Measurements from ENCODE around the gene DGKG.

Gene DGKG

GRCh38 chr3:186264608-186265400, 97.2 kb downstream of the DGKG start:
- Histone ChIP-seq H3K9me3 (ENCODE audit: insufficient read depth, low read depth, low read length) (no peaks in the 10 kb centered on the region), H3K4me1 (ENCODE audit: insufficient read depth, low read length) (peaks cover 4% of the 10 kb centered on the region), H3K27me3 (ENCODE audit: insufficient read depth, low read length) (no peaks in the 10 kb centered on the region), H3K36me3 (ENCODE audit: insufficient read depth, low read depth, low read length) (no peaks in the 10 kb centered on the region), H3K9ac (ENCODE audit: low read depth, low read length) (no peak overlapping the region), H3K27ac (ENCODE audit: low read length) (no peak overlapping the region), H3K4me3 (ENCODE audit: low read length) (no peak overlapping the region)

GRCh38 chr3:186261638-186262037, 100.4 kb downstream of the DGKG start:
- H3K4me1 ChIP-seq (ENCODE audit: insufficient read depth, low read length), result peaks cover 9% of the 10 kb centered on the region
- no peak overlapping the region for H3K9ac ChIP-seq (ENCODE audit: low read depth, low read length)
- H3K27ac ChIP-seq (ENCODE audit: low read length), result no peak overlapping the region
- H3K36me3 ChIP-seq (ENCODE audit: insufficient read depth, low read depth, low read length), result no peaks in the 10 kb centered on the region
- H3K9me3 ChIP-seq (ENCODE audit: insufficient read depth, low read depth, low read length), result no peaks in the 10 kb centered on the region
- H3K27me3 ChIP-seq (ENCODE audit: insufficient read depth, low read length), result peaks cover 7% of the 10 kb centered on the region; the same call in 1 of the 2 replicates
- no peak overlapping the region for H3K4me3 ChIP-seq (ENCODE audit: low read length)

- no peak overlapping the region for H3K9ac ChIP-seq (ENCODE audit: low read depth, low read length)
- no peak overlapping the region for H3K4me3 ChIP-seq (ENCODE audit: low read length)
- peaks cover 9% of the 10 kb centered on the region for H3K4me1 ChIP-seq (ENCODE audit: insufficient read depth, low read length)
- no peaks in the 10 kb centered on the region for H3K36me3 ChIP-seq (ENCODE audit: insufficient read depth, low read depth, low read length)
- H3K9me3 ChIP-seq (ENCODE audit: insufficient read depth, low read depth, low read length), result no peaks in the 10 kb centered on the region
- H3K27me3 ChIP-seq (ENCODE audit: insufficient read depth, low read length), result peaks cover 7% of the 10 kb centered on the region; the same call in 1 of the 2 replicates
- no peak overlapping the region for H3K27ac ChIP-seq (ENCODE audit: low read length)
These were observed 101.3 kb downstream of the DGKG start for GRCh38 chr3:186260726-186261125.

GRCh38 chr3:186259612-186260383, 102.2 kb downstream of the DGKG start:
- Histone ChIP-seq H3K27me3 (ENCODE audit: insufficient read depth, low read length) (peaks cover 7% of the 10 kb centered on the region; the same call in 1 of the 2 replicates), H3K9ac (ENCODE audit: low read depth, low read length) (no peak overlapping the region; the same call in 1 of the 2 replicates), H3K4me3 (ENCODE audit: low read length) (peak overlapping the region; percentile 38; the same call in 1 of the 2 replicates), H3K36me3 (ENCODE audit: insufficient read depth, low read depth, low read length) (no peaks in the 10 kb centered on the region), H3K9me3 (ENCODE audit: insufficient read depth, low read depth, low read length) (no peaks in the 10 kb centered on the region), H3K27ac (ENCODE audit: low read length) (no peak overlapping the region), H3K4me1 (ENCODE audit: insufficient read depth, low read length) (peaks cover 9% of the 10 kb centered on the region)

- peaks cover 7% of the 10 kb centered on the region; the same call in 1 of the 2 replicates for H3K27me3 ChIP-seq (ENCODE audit: insufficient read depth, low read length)
These were observed 103.1 kb downstream of the DGKG start for GRCh38 chr3:186258968-186259367.

GRCh38 chr3:186257866-186258265, 104.2 kb downstream of the DGKG start:
- Histone ChIP-seq H3K4me3 (ENCODE audit: low read length) (no peak overlapping the region), H3K4me1 (ENCODE audit: insufficient read depth, low read length) (peaks cover 9% of the 10 kb centered on the region), H3K27me3 (ENCODE audit: insufficient read depth, low read length) (peaks cover 7% of the 10 kb centered on the region; the same call in 1 of the 2 replicates), H3K9me3 (ENCODE audit: insufficient read depth, low read depth, low read length) (no peaks in the 10 kb centered on the region), H3K36me3 (ENCODE audit: insufficient read depth, low read depth, low read length) (no peaks in the 10 kb centered on the region), H3K27ac (ENCODE audit: low read length) (no peak overlapping the region), H3K9ac (ENCODE audit: low read depth, low read length) (no peak overlapping the region)

More at GRCh38 chr3:186258968-186259367, 103.1 kb downstream of the DGKG start:
- H3K9ac ChIP-seq (ENCODE audit: low read depth, low read length), result no peak overlapping the region; the same call in 1 of the 2 replicates
- no peak overlapping the region for H3K27ac ChIP-seq (ENCODE audit: low read length)
- no peaks in the 10 kb centered on the region for H3K36me3 ChIP-seq (ENCODE audit: insufficient read depth, low read depth, low read length)
- no peaks in the 10 kb centered on the region for H3K9me3 ChIP-seq (ENCODE audit: insufficient read depth, low read depth, low read length)
- peaks cover 9% of the 10 kb centered on the region for H3K4me1 ChIP-seq (ENCODE audit: insufficient read depth, low read length)
- peak overlapping the region; percentile 38; the same call in 1 of the 2 replicates for H3K4me3 ChIP-seq (ENCODE audit: low read length)

GRCh38 chr3:186255703-186256331, 106.2 kb downstream of the DGKG start:
- peaks cover 9% of the 10 kb centered on the region for H3K4me1 ChIP-seq (ENCODE audit: insufficient read depth, low read length)
- no peaks in the 10 kb centered on the region for H3K36me3 ChIP-seq (ENCODE audit: insufficient read depth, low read depth, low read length)
- peaks cover 7% of the 10 kb centered on the region; the same call in 1 of the 2 replicates for H3K27me3 ChIP-seq (ENCODE audit: insufficient read depth, low read length)
- no peak overlapping the region for H3K9ac ChIP-seq (ENCODE audit: low read depth, low read length)
- H3K9me3 ChIP-seq (ENCODE audit: insufficient read depth, low read depth, low read length), result no peaks in the 10 kb centered on the region
- no peak overlapping the region for H3K27ac ChIP-seq (ENCODE audit: low read length)
- H3K4me3 ChIP-seq (ENCODE audit: low read length), result no peak overlapping the region

GRCh38 chr3:186254676-186255650, 107.1 kb downstream of the DGKG start:
- Histone ChIP-seq H3K27me3 (ENCODE audit: insufficient read depth, low read length) (peaks cover 7% of the 10 kb centered on the region; the same call in 1 of the 2 replicates), H3K4me3 (ENCODE audit: low read length) (no peak overlapping the region), H3K27ac (ENCODE audit: low read length) (no peak overlapping the region), H3K9ac (ENCODE audit: low read depth, low read length) (no peak overlapping the region), H3K9me3 (ENCODE audit: insufficient read depth, low read depth, low read length) (no peaks in the 10 kb centered on the region), H3K4me1 (ENCODE audit: insufficient read depth, low read length) (peaks cover 7% of the 10 kb centered on the region; the same call in 1 of the 2 replicates), H3K36me3 (ENCODE audit: insufficient read depth, low read depth, low read length) (no peaks in the 10 kb centered on the region)

- Histone ChIP-seq H3K36me3 (ENCODE audit: insufficient read depth, low read depth, low read length) (no peaks in the 10 kb centered on the region), H3K9ac (ENCODE audit: low read depth, low read length) (no peak overlapping the region), H3K27ac (ENCODE audit: low read length) (no peak overlapping the region), H3K27me3 (ENCODE audit: insufficient read depth, low read length) (no peaks in the 10 kb centered on the region; the same call in 1 of the 2 replicates), H3K4me1 (ENCODE audit: insufficient read depth, low read length) (0 out of 2 replicates have a peak, but pooled peaks cover 4% of the 10 kb centered on the region), H3K9me3 (ENCODE audit: insufficient read depth, low read depth, low read length) (no peaks in the 10 kb centered on the region), H3K4me3 (ENCODE audit: low read length) (no peak overlapping the region)
These were observed 110.0 kb downstream of the DGKG start for GRCh38 chr3:186251948-186252619.

- Histone ChIP-seq H3K4me1 (ENCODE audit: insufficient read depth, low read length) (0 out of 2 replicates have a peak, but pooled peaks cover 4% of the 10 kb centered on the region), H3K36me3 (ENCODE audit: insufficient read depth, low read depth, low read length) (no peaks in the 10 kb centered on the region), H3K9me3 (ENCODE audit: insufficient read depth, low read depth, low read length) (no peaks in the 10 kb centered on the region), H3K27me3 (ENCODE audit: insufficient read depth, low read length) (no peaks in the 10 kb centered on the region; the same call in 1 of the 2 replicates), H3K27ac (ENCODE audit: low read length) (no peak overlapping the region), H3K9ac (ENCODE audit: low read depth, low read length) (no peak overlapping the region), H3K4me3 (ENCODE audit: low read length) (no peak overlapping the region)
These were observed 113.2 kb downstream of the DGKG start for GRCh38 chr3:186248850-186249249.
